WTC11 (cell line): Measurements from ENCODE around the gene STK39. TPM values are rescaled to one million over a fixed set of nuclear protein-coding genes. Genes with fewer than 3 reads are reported as not detected.
"Not testable (repeated sequence)": the region's sequence is repeated elsewhere in the genome, so short reads cannot be mapped to it uniquely, and the experiment has no call there.

Source experiments
- ATAC-seq: fragments of 200-7000 bp; cut with Tn5 transposase; 2 replicates; pipeline ENCODE4 v1.10.0; 2021; ENCODE audit warnings: mild to moderate bottlenecking, moderate library complexity
- CTCF ChIA-PET: fragments of 300-600 bp; sonication (Branson Sonifier 250); formaldehyde crosslinking; loops from one replicate; lab custom pipeline; 2021; ENCODE audit warnings: antibody characterized with exemption; lab: Charles Lee
- POLR2A ChIA-PET: fragments of 350-600 bp; sonication (Branson Sonifier 250); formaldehyde crosslinking; loops from one replicate; lab custom pipeline; 2021; ENCODE audit warnings: antibody characterized with exemption; lab: Charles Lee
- DNase-seq: peaks from one replicate; pipeline ENCODE4 v3.0.0; 2021; ENCODE audit warnings: low spot score
- H3K27ac Mint-ChIP-seq: 2 replicates; pipeline ENCODE4 v1.8.0; 2021; ENCODE audit warnings: mixed read lengths
- H3K27me3 Mint-ChIP-seq: 2 replicates; pipeline ENCODE4 v1.8.0; 2021; ENCODE audit warnings: low read depth, mild to moderate bottlenecking, moderate library complexity, mixed read lengths
- H3K36me3 Mint-ChIP-seq: 2 replicates; pipeline ENCODE4 v1.8.0; 2021; ENCODE audit warnings: mixed read lengths
- H3K4me1 Mint-ChIP-seq: 2 replicates; pipeline ENCODE4 v1.8.0; 2022; ENCODE audit warnings: mixed read lengths
- H3K4me3 Mint-ChIP-seq: 2 replicates; pipeline ENCODE4 v1.8.0; 2021; ENCODE audit warnings: mild to moderate bottlenecking, moderate library complexity, mixed read lengths
- H3K9me3 Mint-ChIP-seq: 2 replicates; pipeline ENCODE4 v1.8.0; 2021; ENCODE audit warnings: mixed read lengths
- CREB1 ChIP-seq: sonication (generic); formaldehyde crosslinking; IDR thresholded peaks from 2 replicates; pipeline ENCODE4 v1.8.0; 2023; ENCODE audit warnings: mild to moderate bottlenecking, missing genetic modification reagents
- GABPB1 ChIP-seq: sonication (generic); formaldehyde crosslinking; IDR thresholded peaks from 2 replicates; pipeline ENCODE4 v1.8.1; 2023; ENCODE audit warnings: mild to moderate bottlenecking, missing genetic modification reagents
- JAZF1 ChIP-seq: fragments of 250-450 bp; sonication (Bioruptor Pico); IDR thresholded peaks from 2 replicates; pipeline ENCODE4 v1.9.0; 2021; ENCODE audit warnings: moderate library complexity, mild to moderate bottlenecking, inconsistent platforms
- MXD4 ChIP-seq: fragments of 250-450 bp; sonication (Bioruptor Pico); IDR thresholded peaks from 2 replicates; pipeline ENCODE4 v1.8.0; 2021; ENCODE audit warnings: mild to moderate bottlenecking, moderate library complexity, borderline replicate concordance
- NR1H2 ChIP-seq: sonication (generic); formaldehyde crosslinking; IDR thresholded peaks from 2 replicates; pipeline ENCODE4 v1.9.0; 2021; ENCODE audit warnings: mild to moderate bottlenecking, moderate library complexity, missing genetic modification reagents
- NR3C1 ChIP-seq: sonication (generic); formaldehyde crosslinking; conservative IDR thresholded peaks from 2 replicates; pipeline ENCODE4 v1.8.1; 2023; ENCODE audit warnings: low read depth, mild to moderate bottlenecking, missing genetic modification reagents
- OVOL2 ChIP-seq: fragments of 250-450 bp; sonication (Bioruptor Pico); IDR thresholded peaks from 2 replicates; pipeline ENCODE4 v1.9.0; 2021; ENCODE audit warnings: mild to moderate bottlenecking, borderline replicate concordance
- PRRX2 ChIP-seq: fragments of 250-450 bp; sonication (Bioruptor Pico); IDR thresholded peaks from 2 replicates; pipeline ENCODE4 v1.8.0; 2021; ENCODE audit warnings: mild to moderate bottlenecking
- RORB ChIP-seq: fragments of 250-450 bp; sonication (Bioruptor Pico); IDR thresholded peaks from 2 replicates; pipeline ENCODE4 v1.9.0; 2021; ENCODE audit warnings: mild to moderate bottlenecking
- SOX15 ChIP-seq: fragments of 250-450 bp; sonication (Bioruptor Pico); IDR thresholded peaks from 2 replicates; pipeline ENCODE4 v1.9.0; 2021; ENCODE audit warnings: mild to moderate bottlenecking
- TEAD1 ChIP-seq: sonication (generic); formaldehyde crosslinking; IDR thresholded peaks from 2 replicates; pipeline ENCODE4 v1.8.0; 2022; ENCODE audit warnings: mild to moderate bottlenecking, missing genetic modification reagents
- TEAD4 ChIP-seq: sonication (generic); formaldehyde crosslinking; IDR thresholded peaks from 2 replicates; pipeline ENCODE4 v1.8.0; 2022; ENCODE audit warnings: mild to moderate bottlenecking, missing genetic modification reagents
- total RNA-seq: library from RNA; stranded (reverse); gene quantifications from 3 replicates; pipeline ENCODE4 v1.2.3, GENCODE V29; 2021
- TF ChIP-seq, protein P1 (sequence below): sonication (generic); formaldehyde crosslinking; IDR thresholded peaks from 2 replicates; pipeline ENCODE4 v1.8.1; 2022; ENCODE audit warnings: low read depth, mild to moderate bottlenecking, moderate library complexity, missing genetic modification reagents, borderline replicate concordance
- TF ChIP-seq, protein P2 (sequence below): fragments of 250-450 bp; sonication (Bioruptor Pico); IDR thresholded peaks from 2 replicates; pipeline ENCODE4 v1.8.0; 2021; ENCODE audit warnings: mild to moderate bottlenecking
- TF ChIP-seq, protein P3 (sequence below): fragments of 250-450 bp; sonication (Bioruptor Pico); IDR thresholded peaks from 2 replicates; pipeline ENCODE4 v2.1.2; 2022; ENCODE audit warnings: mild to moderate bottlenecking, moderate library complexity
- TF ChIP-seq, protein P4 (sequence below): sonication (generic); formaldehyde crosslinking; conservative IDR thresholded peaks from 2 replicates; pipeline ENCODE4 v1.8.1; 2023; ENCODE audit warnings: mild to moderate bottlenecking, low read depth, missing genetic modification reagents, moderate library complexity

The STK39 gene
- total RNA-seq, 1 experiment from 2014 or later, result 20.5 TPM

DNA sequence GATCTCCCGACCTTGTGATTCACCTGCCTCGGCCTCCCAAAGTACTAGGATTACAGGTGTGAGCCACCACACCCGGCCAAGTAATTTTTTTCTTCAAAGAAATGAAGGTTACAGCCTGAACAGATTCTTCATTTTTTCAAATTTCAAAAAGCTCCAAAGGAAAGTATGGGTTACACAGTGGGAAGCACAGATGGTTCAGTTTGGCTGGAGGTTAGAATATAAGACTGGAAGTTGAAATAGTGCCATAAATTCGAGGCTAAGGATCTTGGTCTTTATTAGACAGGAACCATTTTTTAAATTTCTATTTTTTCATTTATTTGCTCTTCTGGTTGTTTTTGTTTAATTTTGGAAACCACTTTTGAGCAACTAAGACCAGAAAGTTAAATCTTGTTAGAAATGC lies 120.0 kb downstream of the STK39 start (continued):
- TF ChIP-seq, protein P1, sequence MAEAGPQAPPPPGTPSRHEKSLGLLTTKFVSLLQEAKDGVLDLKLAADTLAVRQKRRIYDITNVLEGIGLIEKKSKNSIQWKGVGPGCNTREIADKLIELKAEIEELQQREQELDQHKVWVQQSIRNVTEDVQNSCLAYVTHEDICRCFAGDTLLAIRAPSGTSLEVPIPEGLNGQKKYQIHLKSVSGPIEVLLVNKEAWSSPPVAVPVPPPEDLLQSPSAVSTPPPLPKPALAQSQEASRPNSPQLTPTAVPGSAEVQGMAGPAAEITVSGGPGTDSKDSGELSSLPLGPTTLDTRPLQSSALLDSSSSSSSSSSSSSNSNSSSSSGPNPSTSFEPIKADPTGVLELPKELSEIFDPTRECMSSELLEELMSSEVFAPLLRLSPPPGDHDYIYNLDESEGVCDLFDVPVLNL (CRISPR knock-in tag), result no peak
- TF ChIP-seq JAZF1 (no peak), MXD4 (no peak), NR3C1 (no peak), NR1H2 (CRISPR knock-in tag) (no peak)
- TF ChIP-seq, protein P2, sequence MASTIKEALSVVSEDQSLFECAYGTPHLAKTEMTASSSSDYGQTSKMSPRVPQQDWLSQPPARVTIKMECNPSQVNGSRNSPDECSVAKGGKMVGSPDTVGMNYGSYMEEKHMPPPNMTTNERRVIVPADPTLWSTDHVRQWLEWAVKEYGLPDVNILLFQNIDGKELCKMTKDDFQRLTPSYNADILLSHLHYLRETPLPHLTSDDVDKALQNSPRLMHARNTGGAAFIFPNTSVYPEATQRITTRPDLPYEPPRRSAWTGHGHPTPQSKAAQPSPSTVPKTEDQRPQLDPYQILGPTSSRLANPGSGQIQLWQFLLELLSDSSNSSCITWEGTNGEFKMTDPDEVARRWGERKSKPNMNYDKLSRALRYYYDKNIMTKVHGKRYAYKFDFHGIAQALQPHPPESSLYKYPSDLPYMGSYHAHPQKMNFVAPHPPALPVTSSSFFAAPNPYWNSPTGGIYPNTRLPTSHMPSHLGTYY (CRISPR knock-in tag), result no peak

DNA sequence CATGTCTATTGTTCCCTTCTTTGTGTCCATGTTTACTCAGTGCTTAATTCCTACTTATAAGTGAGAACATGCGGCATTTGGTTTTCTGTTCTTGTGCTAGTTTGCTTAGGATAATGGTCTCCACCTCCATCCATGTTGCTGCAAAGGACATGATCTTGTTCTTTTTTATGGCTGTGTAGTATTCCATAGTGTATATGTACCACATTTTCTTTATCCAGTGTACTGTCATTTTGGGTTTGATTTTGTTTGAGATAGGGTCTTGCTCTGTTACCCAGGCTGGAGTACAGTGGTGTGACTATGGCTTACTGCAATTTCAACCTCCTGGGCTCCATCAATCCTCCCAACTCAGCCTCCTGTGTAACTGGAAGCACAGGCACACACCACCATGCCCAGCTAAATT lies 125.2 kb downstream of the STK39 start:
- POLR2A ChIA-PET, CTCF ChIA-PET, H3K4me3 Mint-ChIP-seq, H3K9me3 Mint-ChIP-seq, DNase-seq, H3K4me1 Mint-ChIP-seq, H3K27me3 Mint-ChIP-seq, ATAC-seq, H3K27ac Mint-ChIP-seq: not testable (repeated sequence)
- peaks cover 14% of the 10 kb centered on the region for H3K36me3 Mint-ChIP-seq

DNA sequence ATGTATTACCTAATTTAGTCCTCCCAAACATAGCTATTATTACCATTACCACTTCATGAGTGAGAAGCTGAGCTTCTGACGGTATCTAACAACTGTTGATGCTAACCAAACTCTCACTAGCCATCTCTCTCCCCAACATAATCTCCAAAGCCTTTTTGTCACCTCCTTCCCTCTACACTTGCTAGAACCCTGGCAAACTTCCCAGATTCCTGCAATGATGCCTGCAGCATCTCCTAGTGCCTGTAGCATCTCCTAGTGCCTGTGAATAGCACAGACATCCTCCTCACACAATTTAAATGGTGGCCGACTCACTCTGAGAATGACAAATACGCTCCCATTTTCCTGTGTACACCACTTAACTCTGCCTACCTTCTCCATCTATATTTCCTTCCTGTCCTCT lies 126.7 kb downstream of the STK39 start:
- H3K36me3 Mint-ChIP-seq, result peaks cover 11% of the 10 kb centered on the region
- no peak for TF ChIP-seq CREB1 (CRISPR knock-in tag)
- DNase-seq (no peak), ATAC-seq (no peak)
- no peak overlapping the region for H3K27ac Mint-ChIP-seq
- ChIA-PET CTCF (interaction anchor here (0.5 to 2.7 kb wide), 11 partner anchors 8 to 857 kb away, joined by 3 to 20 read pairs (median 3); no protein-coding TSS in a partner anchor), POLR2A (no interaction called here)
- peaks cover 5% of the 10 kb centered on the region; the same call in 1 of the 2 replicates for H3K9me3 Mint-ChIP-seq
- H3K4me1 Mint-ChIP-seq, result peaks cover 1% of the 10 kb centered on the region; the same call in 1 of the 2 replicates
- H3K27me3 Mint-ChIP-seq, result no peaks in the 10 kb centered on the region
- H3K4me3 Mint-ChIP-seq, result no peak overlapping the region

DNA sequence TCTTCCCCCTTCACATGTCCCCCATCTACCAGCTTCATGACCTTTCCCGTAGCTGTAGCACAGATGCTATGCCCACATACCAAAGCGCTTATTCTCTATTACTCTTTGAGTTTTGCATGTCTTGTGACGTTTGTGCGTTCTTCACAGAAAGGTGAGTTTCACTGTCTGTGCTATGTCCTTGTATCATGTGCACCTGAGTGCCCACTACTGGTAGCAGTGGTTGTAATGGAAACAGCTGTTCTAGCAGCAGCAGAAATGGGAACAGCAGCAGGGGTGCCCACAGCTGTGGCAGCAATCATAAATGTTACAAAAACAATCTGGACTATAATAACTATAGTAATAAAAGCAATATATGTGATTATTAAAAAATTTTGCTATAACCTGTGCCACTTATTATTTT lies 127.1 kb downstream of the STK39 start:
- H3K27ac Mint-ChIP-seq, result no peak overlapping the region
- TF ChIP-seq PRRX2, result no peak
- TF ChIP-seq, protein P3, sequence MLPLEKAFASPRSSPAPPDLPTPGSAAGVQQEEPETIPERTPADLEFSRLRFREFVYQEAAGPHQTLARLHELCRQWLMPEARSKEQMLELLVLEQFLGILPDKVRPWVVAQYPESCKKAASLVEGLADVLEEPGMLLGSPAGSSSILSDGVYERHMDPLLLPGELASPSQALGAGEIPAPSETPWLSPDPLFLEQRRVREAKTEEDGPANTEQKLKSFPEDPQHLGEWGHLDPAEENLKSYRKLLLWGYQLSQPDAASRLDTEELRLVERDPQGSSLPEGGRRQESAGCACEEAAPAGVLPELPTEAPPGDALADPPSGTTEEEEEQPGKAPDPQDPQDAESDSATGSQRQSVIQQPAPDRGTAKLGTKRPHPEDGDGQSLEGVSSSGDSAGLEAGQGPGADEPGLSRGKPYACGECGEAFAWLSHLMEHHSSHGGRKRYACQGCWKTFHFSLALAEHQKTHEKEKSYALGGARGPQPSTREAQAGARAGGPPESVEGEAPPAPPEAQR (CRISPR knock-in tag), result no peak
- no peak for TF ChIP-seq RORB
- no peak for TF ChIP-seq TEAD1 (CRISPR knock-in tag)
- TF ChIP-seq SOX15, result no peak
- TF ChIP-seq, protein P4, sequence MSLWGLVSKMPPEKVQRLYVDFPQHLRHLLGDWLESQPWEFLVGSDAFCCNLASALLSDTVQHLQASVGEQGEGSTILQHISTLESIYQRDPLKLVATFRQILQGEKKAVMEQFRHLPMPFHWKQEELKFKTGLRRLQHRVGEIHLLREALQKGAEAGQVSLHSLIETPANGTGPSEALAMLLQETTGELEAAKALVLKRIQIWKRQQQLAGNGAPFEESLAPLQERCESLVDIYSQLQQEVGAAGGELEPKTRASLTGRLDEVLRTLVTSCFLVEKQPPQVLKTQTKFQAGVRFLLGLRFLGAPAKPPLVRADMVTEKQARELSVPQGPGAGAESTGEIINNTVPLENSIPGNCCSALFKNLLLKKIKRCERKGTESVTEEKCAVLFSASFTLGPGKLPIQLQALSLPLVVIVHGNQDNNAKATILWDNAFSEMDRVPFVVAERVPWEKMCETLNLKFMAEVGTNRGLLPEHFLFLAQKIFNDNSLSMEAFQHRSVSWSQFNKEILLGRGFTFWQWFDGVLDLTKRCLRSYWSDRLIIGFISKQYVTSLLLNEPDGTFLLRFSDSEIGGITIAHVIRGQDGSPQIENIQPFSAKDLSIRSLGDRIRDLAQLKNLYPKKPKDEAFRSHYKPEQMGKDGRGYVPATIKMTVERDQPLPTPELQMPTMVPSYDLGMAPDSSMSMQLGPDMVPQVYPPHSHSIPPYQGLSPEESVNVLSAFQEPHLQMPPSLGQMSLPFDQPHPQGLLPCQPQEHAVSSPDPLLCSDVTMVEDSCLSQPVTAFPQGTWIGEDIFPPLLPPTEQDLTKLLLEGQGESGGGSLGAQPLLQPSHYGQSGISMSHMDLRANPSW (CRISPR knock-in tag), result no peak
- TF ChIP-seq GABPB1, result no peak
- TF ChIP-seq TEAD4, result no peak
- TF ChIP-seq OVOL2, result no peak
- no peak overlapping the region for H3K4me3 Mint-ChIP-seq
- peaks cover 11% of the 10 kb centered on the region for H3K36me3 Mint-ChIP-seq
- peaks cover 5% of the 10 kb centered on the region; the same call in 1 of the 2 replicates for H3K9me3 Mint-ChIP-seq
- ChIA-PET CTCF (interaction anchor here (0.5 to 2.7 kb wide), 12 partner anchors 9 to 856 kb away, joined by 3 to 20 read pairs (median 3); no protein-coding TSS in a partner anchor), POLR2A (interaction anchor here (0.7 kb wide), 1 partner anchor 606 kb away, joined by 3 read pairs; no protein-coding TSS in a partner anchor)
- no peak for ATAC-seq
- H3K4me1 Mint-ChIP-seq, result peaks cover 4% of the 10 kb centered on the region; the same call in 1 of the 2 replicates
- no peaks in the 10 kb centered on the region for H3K27me3 Mint-ChIP-seq
- no peak for DNase-seq
